Testis (tissue), 3 donors: ENCODE measurements around the gene UBD. TPM values are rescaled to one million over a fixed set of nuclear protein-coding genes. Genes with fewer than 3 reads are reported as not detected.

ENCODE experiments used
- DNase-seq: peaks from one replicate; pipeline ENCODE4 v3.0.0-alpha.2; 2019
- H3K27ac ChIP-seq, 2 donors: fragments of 200-600 bp; sonication (generic); one replicate each; pipeline ENCODE4 v1.5.1; 2019
- H3K27me3 ChIP-seq: fragments of 200-600 bp; sonication (generic); one replicate; pipeline ENCODE4 v1.5.1; 2019
- H3K36me3 ChIP-seq: fragments of 200-600 bp; sonication (generic); one replicate; pipeline ENCODE4 v1.5.1; 2017; ENCODE audit warnings: low read depth; ENCODE audit errors: missing control alignments
- H3K4me1 ChIP-seq: fragments of 200-600 bp; sonication (generic); one replicate; pipeline ENCODE4 v1.5.1; 2019
- H3K4me3 ChIP-seq, 2 donors: fragments of 200-600 bp; sonication (generic); one replicate each; pipeline ENCODE4 v1.5.1; 2017 to 2019
- H3K9me3 ChIP-seq: fragments of 200-600 bp; sonication (generic); one replicate; pipeline ENCODE4 v1.5.1; 2017
- CTCF ChIP-seq, 3 experiments: fragments of 450-650 bp in 2 of 3; fragments of 200-600 bp in 1 of 3; sonication (generic) in 1 of 3; IDR thresholded peaks; one replicate each; pipeline ENCODE4 v1.5.1; 2016 to 2019; ENCODE audit warnings: antibody characterized with exemption in 3 of 3, mild to moderate bottlenecking in 2 of 3, moderate library complexity in 1 of 3
- POLR2A ChIP-seq: fragments of 450-650 bp; IDR thresholded peaks from one replicate; pipeline ENCODE4 v1.6.1; 2017; ENCODE audit warnings: antibody characterized with exemption, mild to moderate bottlenecking, moderate library complexity
- WGBS, 2 donors: methylation state at CpG; one replicate each; pipeline ENCODE4 v1.1.5; 2018; 5-methylcytosine and 5-hydroxymethylcytosine counted together
- intact Hi-C: fragments of 100-400 bp; cut with DNase I; formaldehyde crosslinking; loops from one replicate; pipeline ENCODE4 v1.15.1; 2023; ENCODE audit warnings: low total_unique reads
- polyA plus RNA-seq: library from polyadenylated mRNA; stranded (reverse); fragments of 350-450 nt; fragmentation: Illumina TruSeq; extraction: RNeasy Lipid Tissue Mini Kit (QIAGEN cat#74804); gene quantifications from one replicate; pipeline ENCODE4 v1.2.3, GENCODE V29; 2014; ENCODE audit warnings: low read depth, low replicate concordance; ENCODE audit not compliant: insufficient read depth
- total RNA-seq, 2 donors: library from RNA; depleted of rRNA; stranded (reverse); fragments of >200 nt; gene quantifications; one replicate each; pipeline ENCODE4 v1.2.3, GENCODE V29; 2016

The UBD gene
- total and polyA plus RNA-seq, 3 donors from 2014 or later: 0.25 to 8.0 TPM; not detected in 1

- Histone ChIP-seq H3K9me3 (no peaks in the 10 kb centered on the region), H3K4me3 (no peak overlapping the region), H3K4me1 (no peaks in the 10 kb centered on the region), H3K27ac (no peak overlapping the region), H3K27me3 (no peaks in the 10 kb centered on the region), H3K36me3 (no peaks in the 10 kb centered on the region)
- intact Hi-C loops: no loop called here
- 78 to 85% methylated on average over 9 of the region's 9 CpGs for WGBS, 2 donors
- no peak for TF ChIP-seq CTCF (IDR thresholded peaks at IDR 0.05)
- TF ChIP-seq POLR2A: no peak
- DNase-seq: no peak
Measured at GRCh38 chr6:29509711-29510110, 49.8 kb downstream of the UBD start.

- TF ChIP-seq POLR2A (no peak), CTCF (IDR thresholded peaks at IDR 0.05) (no peak)
- H3K9me3 ChIP-seq: no peaks in the 10 kb centered on the region
- no peaks in the 10 kb centered on the region for H3K4me1 ChIP-seq
- no peak for DNase-seq
- H3K36me3 ChIP-seq: no peaks in the 10 kb centered on the region
- H3K27ac ChIP-seq: no peak overlapping the region
- H3K4me3 ChIP-seq: no peak overlapping the region
- no peaks in the 10 kb centered on the region for H3K27me3 ChIP-seq
- intact Hi-C loops: no loop called here
- 71 to 89% methylated on average over 4 to 6 of the region's 6 CpGs for WGBS, 2 donors
Measured at GRCh38 chr6:29509239-29509638, 50.3 kb downstream of the UBD start.

GRCh38 chr6:29507319-29507718 is 52.2 kb downstream of the UBD start:
- intact Hi-C loops: no loop called here

GRCh38 chr6:29506446-29507067 is 53.0 kb downstream of the UBD start:
- Histone ChIP-seq H3K4me3 (no peak overlapping the region), H3K9me3 (no peaks in the 10 kb centered on the region), H3K36me3 (no peaks in the 10 kb centered on the region), H3K27me3 (no peaks in the 10 kb centered on the region), H3K27ac (no peak overlapping the region), H3K4me1 (no peaks in the 10 kb centered on the region)
- DNase-seq: no peak
- intact Hi-C loops: no loop called here
- TF ChIP-seq POLR2A (no peak), CTCF (IDR thresholded peaks at IDR 0.05) (no peak)
- WGBS, 2 donors: 89 to 90% methylated on average over 6 to 11 of the region's 11 CpGs

More at GRCh38 chr6:29507319-29507718, 52.2 kb downstream of the UBD start:
- no peak overlapping the region for H3K4me3 ChIP-seq
- no peak for DNase-seq
- TF ChIP-seq CTCF (IDR thresholded peaks at IDR 0.05) (no peak), POLR2A (no peak)
- H3K4me1 ChIP-seq: no peaks in the 10 kb centered on the region
- H3K9me3 ChIP-seq: no peaks in the 10 kb centered on the region
- WGBS, 2 donors: 88 to 93% methylated on average over 4 to 5 of the region's 5 CpGs
- H3K27me3 ChIP-seq: no peaks in the 10 kb centered on the region
- H3K36me3 ChIP-seq: no peaks in the 10 kb centered on the region
- no peak overlapping the region for H3K27ac ChIP-seq

- Histone ChIP-seq H3K27ac (no peak overlapping the region), H3K36me3 (no peaks in the 10 kb centered on the region), H3K9me3 (no peaks in the 10 kb centered on the region), H3K4me1 (no peaks in the 10 kb centered on the region), H3K4me3 (no peak overlapping the region), H3K27me3 (no peaks in the 10 kb centered on the region)
- 97% methylated on average over 3 of the region's 3 CpGs for WGBS, 2 donors
- no peak for DNase-seq
- intact Hi-C loops: no loop called here
- TF ChIP-seq POLR2A: no peak
- no peak for TF ChIP-seq CTCF (IDR thresholded peaks at IDR 0.05)
Measured at GRCh38 chr6:29505808-29506207, 53.7 kb downstream of the UBD start.
